GM21619 (cell line): Measurements from ENCODE around the gene SH2D3C.

Experiments used
- ATAC-seq: cut with Tn5 transposase; IDR thresholded peaks from one replicate; pipeline ENCODE4 v1.9.1; 2021; ENCODE audit not compliant: unreplicated experiment

Gene SH2D3C

DNA sequence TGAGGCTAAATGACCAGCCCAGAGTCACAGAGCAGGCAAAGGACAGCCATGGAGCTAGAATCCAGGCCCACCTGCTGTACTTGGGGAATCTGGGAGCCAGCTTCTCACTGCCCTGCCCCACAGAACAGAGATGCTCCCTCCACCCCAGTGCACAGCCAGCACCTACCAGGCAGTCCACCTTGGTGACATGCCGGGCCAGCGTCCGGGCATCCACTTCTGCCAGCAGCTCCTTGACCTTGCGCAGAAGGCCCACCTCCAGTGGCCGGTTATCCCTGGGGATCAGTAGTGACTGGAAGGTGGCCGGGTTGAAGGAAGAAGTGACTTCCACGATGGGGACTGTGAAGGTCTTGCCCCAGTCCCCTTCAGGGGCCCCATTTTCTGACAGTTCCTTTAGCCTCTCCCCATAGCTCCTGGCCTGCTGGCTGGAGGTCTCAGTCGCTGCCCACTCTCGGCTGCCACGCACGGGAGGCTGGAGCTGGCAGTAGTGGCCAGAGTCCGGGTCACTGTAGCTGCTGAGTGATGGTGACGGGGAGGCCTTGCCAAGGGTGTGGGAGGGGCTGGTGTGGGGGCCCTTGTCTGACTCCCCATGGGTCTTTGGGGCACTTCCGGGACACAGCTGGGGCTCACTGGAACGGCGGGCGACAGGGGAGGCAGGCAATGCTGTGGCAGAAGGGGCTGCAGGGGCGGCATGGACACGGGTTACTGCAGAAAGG, 33.9 kb downstream of the SH2D3C start:
- ATAC-seq: no peak

DNA sequence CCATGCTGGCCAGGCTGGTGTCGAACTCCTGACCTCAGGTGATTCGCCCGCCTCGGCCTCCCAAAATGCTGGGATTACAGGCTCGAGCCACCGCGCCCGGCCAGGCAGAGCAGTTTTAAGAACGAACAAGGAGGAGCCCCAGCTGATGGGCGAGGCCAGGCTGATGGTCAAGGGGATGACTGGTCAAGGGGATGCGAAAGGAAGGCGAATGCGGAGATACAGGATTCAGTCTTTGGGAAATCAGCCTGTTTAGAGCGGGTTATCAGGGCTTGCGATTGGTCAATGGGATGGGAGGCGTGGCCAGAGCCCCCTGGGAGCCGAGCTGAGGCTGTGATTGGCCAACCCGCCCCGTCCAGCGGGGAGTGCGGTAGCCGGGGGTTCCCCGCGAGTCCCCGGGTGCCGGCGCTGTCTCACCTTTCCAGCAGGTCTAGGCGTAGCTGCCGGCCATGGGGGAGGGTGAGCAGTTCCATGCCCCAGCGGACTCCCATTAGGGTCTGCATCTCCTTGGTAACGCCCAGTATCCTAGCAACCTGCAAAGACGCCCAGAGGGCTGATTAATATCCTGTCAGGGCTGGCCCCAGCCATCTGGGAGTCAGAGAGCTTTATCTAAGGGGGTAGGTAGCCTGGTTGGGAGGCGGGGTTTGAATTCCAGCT, 35.9 kb downstream of the SH2D3C start:
- ATAC-seq: no peak

DNA sequence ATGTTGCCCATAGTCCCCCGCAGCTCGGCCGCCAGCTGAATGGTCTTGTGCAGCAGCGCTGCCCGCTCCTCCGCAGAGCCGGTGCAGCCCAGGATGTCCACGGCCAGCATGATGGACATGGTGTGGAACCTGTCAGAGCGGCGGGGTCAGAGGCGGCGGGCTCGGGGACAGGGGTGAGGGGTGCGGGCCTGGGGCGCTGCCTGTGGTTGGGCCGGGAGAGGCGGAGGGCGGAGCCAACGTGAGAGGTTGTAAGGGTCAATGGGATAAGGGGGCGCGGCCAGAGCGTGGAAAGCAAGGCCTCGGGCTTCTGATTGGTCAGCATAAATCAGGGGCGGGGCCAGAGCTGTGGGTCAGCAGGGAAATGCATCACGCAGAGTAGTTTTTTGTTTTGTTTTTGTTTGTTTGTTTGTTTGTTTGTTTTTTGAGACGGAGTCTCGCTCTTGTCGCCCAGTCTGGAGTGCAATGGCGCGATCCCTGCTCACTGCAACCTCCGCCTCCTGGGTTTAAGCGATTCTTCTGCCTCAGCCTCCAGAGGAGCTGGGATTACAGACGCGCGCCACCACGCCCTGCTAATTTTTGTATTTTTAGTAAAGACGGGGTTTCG, 36.5 kb downstream of the SH2D3C start:
- no peak for ATAC-seq

DNA sequence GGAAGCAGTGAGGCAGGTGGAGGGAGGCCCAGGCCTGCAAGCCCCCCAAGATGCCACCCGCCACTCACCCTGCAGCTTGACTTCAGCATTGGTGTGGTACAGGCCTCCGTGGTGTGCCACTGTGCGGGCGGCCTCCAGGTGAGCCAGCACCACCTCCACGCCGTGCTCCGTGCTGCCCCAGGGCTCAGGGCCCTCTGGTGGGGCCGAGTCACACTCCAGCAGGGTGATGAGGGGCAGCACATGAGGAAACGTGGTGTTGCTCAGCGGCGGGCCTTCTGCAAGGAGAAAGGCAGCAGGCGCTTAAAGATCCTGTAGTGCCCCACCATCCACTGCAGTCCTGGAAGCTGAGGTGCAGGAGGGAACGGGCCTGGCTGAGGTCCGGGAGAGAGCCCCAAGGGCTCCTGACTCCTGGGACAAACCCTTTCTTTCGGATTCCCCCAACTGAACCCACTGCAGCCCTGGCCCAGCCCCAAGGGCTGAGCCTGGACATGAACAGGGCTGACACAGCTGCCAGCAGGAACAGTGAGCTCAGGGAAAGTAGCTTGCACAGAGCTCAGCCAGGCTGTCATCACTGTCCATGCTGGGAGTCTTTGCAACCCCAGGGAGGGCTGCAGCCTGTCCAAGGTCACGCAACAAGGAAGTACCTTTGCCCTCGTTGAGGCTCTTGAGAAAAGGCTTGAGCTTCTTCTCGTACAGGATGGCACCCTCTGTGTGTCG, 38.7 kb downstream of the SH2D3C start:
- no peak for ATAC-seq

DNA sequence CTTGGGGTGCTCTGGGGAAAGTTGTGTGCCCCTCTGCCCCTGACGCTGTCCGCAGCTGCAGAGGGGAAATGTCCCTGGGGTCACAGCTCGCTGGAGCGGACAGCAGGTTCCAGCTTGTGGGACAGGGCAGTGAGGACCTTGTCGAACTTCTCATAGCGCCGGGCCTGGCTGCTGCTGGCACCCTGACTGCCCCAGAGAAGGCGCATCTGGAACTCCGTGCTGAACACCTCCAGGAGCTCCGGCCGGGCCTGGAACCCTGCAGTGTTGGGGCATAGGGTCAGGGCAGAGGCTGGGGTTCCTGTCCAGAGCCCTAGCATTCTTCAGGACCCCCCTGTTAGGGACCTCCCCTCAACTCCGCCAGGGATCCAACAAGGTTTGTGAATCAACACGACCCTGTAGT, 39.8 kb downstream of the SH2D3C start:
- no peak for ATAC-seq

DNA sequence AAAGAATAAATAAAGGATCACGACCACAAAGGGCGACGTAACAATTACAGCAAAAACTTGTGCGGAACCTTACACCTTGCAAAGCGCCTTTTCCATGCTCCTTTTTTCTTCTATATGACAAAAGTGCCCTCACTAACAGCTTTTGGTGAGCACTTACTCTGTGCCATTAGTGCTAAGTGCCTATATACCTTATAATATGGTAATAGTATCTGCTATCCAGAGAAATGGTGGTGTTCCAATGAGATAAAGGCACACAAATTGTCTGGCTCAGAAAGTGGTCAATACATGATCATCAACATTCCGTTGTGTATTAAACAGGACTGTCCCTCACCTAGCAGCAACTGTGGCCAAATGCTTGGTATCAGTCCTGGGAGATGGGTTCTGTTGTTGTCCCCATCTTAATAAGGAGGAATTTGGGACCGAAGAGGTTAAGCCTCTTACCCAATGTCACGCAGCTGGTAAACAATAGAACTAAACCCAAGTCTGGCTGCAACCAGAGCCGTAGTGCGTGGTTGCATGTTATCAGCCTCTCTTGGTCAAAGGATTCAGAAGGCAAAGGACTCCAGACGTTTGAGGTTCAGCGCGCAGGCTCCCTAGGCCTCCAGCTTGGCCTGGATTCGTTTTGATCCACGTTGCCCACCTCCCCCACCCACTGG, 42.8 kb downstream of the SH2D3C start:
- ATAC-seq: peak; percentile 7

DNA sequence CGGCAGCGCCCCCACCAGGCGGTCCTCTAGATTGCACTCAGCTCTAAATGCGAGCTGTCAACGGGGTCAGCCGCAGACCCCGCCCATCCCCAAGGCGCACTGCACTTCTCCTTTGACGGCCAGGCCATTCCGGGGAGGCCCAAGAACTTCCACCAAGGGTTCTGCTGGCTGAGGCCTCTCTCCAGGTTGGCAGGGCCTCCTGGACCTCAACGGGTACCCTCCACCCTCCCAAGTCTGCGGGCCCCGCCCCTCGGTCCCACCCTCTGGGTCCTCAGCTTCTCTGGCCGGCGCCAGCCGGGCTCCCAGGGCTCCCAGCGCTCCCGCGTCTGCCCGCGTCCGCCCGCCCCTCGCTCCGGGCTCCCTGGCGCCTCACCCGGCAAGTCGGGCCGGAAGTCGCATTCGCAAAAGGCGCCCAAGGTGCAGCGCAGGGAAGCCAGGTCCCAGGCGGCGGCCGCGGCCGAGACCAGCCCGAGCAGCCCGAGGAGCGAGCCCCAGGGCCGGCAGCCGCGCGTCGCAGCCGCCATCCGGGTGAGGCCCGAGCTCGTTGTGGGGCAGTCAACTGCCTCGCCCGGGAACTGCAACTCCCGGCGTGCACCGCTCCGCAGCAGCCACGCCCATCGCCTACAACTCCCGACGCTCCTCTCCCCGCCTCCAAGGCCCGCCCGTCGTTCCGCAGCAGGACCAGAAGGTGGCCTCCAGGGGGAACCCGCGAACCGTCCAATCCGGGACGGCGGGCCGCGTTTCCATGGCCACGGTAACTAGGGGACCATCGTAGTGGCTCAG, 43.5 kb downstream of the SH2D3C start, which contains the start of gene TOR2A:
TSS of gene TOR2A (minus strand) at position 548 of the 783 bp plus-strand sequence. CDS start at position 524, 24 bp downstream.
- peak; percentile 78 for ATAC-seq

DNA sequence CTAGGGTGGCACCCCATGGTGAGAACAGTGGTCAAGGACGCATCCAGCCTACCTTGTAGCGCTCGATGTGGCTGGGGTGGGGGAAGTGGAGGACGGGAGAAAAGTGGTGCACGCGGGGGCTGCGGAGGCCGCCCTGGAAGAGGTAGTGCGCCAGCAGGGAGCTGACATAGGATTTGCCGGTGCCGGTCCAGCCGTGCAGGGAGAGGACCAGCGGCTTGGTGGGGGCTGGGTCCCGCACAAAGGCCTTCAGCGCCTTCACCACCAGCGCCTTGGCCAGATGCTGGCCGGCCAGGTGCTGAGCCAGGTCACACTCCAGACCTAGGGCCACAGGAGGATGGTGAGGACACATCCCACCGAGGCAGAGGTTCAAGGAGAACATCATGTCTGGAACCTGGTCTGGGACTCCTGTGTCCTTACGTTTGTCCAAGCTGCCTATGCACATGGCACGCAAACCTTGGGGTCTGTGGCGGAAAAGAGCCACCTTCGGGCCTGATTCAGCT, 44.2 kb downstream of the SH2D3C start:
- no peak for ATAC-seq

DNA sequence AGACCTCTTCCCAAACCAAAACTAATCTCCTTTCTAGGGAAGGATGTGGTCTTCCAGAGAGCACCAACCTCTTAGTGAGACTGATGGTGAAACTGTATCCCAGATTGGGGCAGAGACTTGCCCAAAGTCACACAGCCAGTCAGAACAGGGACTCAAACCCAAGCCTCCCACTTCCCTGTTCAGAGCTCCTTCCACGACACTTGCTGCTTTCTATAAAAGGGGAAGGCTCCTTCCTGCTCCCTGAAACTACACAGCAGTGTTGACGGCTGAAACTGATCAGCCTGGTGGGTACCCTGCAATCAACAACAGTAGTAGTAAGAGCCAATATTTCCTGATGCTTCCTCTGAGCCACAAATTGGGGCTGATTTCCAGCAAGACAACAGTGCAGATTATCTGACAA, 44.9 kb downstream of the SH2D3C start:
- ATAC-seq: no peak

DNA sequence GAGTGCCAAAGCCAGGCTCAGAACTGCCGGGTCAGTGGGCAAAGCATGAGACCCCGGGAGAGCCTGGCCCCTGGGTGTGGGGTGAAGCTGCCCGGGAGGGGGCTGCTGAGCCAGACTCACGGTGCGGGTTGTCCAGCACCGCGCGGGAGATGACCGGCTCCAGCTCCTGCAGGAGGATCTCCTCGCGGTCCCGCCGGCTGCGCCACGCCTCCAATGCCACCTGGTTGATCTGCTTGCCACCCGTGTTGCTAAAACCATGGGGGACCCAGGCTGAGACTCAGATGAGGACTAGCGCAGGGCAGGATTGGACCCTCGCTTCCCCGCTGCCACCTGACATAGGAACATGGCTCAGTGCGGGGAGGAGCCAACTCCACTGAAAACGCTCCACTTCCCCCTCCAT, 46.0 kb downstream of the SH2D3C start:
- ATAC-seq: no peak

DNA sequence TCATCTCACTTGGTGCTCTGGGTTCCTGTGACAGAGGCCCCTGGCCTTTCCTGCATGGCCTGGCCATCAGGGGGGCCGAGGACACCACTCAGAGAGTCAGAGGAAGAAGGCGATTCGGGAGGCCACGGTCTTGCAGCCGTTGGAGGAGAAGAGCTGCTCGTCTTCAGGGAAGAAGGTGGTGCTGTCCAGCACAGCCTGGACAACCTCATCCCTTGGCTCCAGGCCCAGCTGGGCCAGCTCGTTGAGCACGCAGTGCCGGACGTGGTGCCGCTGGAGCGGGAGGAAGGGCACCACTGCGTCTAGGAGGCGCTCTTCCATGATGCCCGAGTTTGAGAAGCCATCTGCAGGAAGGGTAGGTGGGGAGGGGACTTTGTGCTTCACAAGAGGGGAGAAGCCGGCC, 46.5 kb downstream of the SH2D3C start:
- no peak for ATAC-seq

DNA sequence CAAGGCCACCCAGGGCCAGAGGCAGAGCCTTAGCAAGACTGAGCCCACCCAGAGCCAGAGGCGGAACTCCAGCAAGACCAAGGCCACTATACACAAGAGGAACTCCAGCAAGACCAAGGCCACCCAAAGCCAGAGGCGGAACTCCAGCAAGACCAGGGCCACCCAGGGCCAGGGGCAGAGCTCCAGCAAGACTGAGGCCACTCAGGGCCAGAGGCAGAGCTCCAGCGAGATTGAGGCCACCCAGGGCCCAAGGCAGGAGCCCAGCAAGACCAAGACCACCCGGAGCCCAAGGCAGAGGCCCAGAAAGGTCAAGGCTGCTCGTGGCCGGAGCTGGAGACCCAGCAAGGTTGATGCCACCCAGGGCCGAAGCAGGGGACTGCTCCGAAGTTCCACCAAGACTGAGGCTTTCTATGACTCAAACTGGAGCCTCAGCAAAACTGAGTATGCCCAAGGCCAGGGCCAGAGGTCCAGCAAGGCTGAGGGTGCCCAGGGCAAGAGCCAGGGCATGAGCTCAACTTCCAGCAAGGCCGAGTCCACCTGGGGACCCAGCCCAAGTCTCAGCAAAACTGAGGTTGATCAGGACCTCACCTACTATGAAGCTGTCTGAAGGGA, 47.6 kb downstream of the SH2D3C start:
- ATAC-seq: no peak

DNA sequence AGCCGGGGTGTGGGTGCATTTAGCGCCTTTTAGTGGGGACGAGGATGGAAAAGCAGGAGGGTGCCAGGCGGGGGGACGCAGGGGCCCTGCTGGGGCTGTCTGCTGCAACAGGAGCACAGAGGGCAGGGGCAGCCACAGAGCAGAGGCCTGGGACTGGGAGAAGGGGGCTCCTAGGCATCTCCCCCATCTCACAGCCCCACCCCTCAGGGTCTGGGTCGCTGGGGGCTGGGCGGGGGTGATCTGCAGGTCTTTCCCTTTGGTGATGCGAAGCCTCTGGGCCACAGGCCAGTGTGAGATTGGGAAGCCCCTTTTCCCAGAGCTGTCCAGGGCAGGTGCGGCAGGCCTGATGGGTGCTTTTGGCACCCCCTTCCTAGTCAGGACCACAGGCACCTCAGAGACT, 48.2 kb downstream of the SH2D3C start:
- no peak for ATAC-seq

DNA sequence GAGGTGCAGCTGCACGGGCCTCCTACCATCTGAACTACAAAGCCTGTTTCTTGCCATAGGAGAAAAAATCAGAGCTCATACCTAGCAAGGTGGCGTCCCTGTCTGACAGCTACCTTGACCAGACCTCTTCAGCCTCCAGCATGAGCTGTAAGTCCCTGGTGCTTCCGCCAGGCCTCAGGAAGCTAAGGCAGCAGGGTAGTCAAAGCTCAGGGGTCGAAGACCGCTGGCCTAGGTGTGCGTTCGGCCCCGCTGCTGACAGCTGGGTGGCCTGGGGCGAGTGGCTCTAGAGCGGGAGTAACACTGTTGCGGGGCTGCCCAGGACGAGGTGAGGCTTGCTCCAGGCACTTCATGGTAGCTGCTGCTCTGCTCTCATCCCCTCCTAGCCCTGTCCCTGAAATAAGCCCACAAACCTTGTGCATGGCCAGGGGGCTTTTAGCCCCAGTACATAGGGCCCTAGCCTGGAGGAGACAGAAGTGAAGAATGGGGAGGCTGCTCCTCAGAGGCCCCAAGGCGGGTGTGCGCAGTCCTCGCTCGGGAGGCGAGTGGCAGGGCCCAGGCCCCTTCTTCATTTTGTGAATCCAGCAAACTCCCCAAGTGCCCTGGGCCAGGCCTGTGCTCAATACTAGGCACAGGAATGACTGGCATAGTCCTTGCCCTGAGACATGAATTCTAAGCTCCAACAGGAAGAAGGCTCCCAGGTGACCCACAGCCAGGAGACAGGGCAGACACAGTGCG, 48.8 kb downstream of the SH2D3C start:
- ATAC-seq: no peak

DNA sequence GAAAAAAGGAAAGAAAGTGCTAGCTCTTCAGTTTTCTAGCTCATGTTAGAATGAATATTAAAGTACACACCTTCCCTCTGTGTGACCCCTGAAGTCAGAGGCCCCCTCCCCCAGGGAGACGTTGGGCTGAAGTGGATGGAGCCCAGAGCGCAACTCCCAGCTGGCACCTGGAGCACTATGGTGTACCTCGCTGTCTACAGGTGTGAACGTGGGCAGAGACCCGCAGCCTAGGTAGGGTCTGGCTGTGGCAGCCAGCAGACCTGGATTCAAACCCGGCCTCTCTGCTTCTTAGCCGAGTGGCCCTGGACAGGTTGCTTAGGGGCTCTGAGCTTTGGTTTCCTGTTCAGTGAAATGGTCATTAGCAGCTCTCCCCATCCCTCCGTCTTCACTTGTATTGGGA, 49.7 kb downstream of the SH2D3C start:
- no peak for ATAC-seq

DNA sequence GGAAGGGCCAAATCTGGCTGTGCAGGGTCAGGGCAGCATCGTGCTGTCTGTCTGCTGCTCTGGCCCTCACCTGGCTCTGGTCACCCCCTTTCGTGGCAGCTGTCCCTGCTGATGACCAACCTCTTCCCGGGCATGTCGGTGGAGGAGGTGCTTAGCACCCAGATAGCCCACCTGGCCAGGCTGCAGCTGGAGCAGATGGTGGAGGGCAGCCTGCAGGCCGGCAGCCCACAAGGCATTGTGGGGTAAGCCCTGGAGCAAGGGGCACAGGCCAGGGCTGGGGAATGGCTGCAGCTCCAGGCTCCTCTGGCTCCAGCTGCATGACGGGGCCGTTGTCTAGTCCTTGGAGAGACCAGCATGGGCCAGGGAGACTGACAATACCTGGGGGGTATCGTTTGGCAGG, 51.6 kb downstream of the SH2D3C start:
- ATAC-seq: no peak

DNA sequence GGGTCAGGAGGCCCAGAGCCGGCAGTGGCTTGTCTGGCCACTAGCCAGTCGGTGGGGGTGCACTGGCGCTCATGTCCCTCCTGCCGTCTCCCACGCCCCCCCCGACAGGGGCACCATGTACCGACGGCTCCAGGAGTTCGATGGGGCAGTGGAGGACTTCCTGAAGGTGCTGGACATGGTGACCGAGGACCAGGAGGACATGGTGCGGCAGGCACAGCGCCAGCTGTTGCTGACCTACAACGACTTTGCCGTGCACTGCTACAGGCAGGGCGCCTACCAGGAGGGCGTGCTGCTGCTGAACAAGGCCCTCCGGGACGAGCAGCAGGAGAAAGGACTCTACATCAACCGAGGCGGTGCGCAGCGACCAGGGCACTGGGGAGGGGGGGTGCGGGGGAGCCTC, 54.5 kb downstream of the SH2D3C start:
- no peak for ATAC-seq

DNA sequence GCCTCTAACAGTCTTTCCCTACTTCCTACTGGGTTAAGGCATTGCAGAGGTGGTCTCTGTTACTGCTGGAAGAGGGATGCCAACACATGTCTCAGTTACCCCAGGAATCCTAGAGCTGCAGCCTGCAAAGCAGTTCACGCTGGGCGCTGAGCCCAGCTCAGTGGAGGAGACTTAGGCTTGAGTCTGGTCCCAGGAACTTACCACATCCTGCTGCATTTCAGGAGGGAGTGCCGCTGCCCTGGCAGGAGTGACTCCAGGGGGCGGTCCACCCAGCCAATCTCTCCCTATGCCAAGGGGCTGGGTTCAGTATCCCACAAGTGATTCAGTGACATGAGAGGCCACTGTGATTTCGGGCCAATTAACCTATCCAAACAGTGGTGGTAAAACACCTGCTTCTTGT, 55.0 kb downstream of the SH2D3C start:
- no peak for ATAC-seq

DNA sequence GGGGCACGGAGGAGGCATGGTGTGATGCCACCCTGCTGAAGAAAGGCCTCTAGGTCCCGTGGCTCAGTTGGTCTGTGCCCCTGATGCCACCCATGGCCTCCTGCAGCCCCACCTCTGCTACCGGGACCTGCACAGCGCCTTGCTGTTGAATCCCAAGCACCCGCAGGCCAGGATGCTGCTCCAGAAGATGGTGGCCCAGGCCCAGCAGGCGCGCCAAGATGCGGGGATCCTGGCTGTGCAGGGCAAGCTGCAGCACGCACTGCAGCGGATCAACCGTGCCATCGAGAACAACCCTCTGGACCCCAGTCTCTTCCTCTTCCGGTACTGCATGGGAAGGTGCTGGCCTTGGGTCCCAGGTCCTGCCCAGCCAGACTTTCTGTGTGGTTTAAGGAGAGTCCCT, 55.5 kb downstream of the SH2D3C start:
- no peak for ATAC-seq
